Endometrial microvascular endothelial cells (primary cell): ENCODE results near the gene ZGPAT. TPM values are rescaled to one million over a fixed set of nuclear protein-coding genes. Genes with fewer than 3 reads are reported as not detected.
"Not testable (repeated sequence)": the region's sequence is repeated elsewhere in the genome, so short reads cannot be mapped to it uniquely, and the experiment has no call there.

Experiments
- in situ Hi-C: cut with HindIII; loops from 2 replicates; pipeline ENCODE4 v1.10.0; 2017; ENCODE audit warnings: low sequenced_read_pairs, low pct_unique_long_range_greater_than_20kb; ENCODE audit errors: inconsistent ontology term
- total RNA-seq: library from RNA; depleted of rRNA; stranded (reverse); fragments of >200 nt; gene quantifications from one replicate; pipeline ENCODE4 v1.2.3, GENCODE V29; 2015; ENCODE audit errors: inconsistent ontology term

Gene ZGPAT, protein sequence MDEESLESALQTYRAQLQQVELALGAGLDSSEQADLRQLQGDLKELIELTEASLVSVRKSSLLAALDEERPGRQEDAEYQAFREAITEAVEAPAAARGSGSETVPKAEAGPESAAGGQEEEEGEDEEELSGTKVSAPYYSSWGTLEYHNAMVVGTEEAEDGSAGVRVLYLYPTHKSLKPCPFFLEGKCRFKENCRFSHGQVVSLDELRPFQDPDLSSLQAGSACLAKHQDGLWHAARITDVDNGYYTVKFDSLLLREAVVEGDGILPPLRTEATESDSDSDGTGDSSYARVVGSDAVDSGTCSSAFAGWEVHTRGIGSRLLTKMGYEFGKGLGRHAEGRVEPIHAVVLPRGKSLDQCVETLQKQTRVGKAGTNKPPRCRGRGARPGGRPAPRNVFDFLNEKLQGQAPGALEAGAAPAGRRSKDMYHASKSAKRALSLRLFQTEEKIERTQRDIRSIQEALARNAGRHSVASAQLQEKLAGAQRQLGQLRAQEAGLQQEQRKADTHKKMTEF
- 39.2 TPM for total RNA-seq

DNA sequence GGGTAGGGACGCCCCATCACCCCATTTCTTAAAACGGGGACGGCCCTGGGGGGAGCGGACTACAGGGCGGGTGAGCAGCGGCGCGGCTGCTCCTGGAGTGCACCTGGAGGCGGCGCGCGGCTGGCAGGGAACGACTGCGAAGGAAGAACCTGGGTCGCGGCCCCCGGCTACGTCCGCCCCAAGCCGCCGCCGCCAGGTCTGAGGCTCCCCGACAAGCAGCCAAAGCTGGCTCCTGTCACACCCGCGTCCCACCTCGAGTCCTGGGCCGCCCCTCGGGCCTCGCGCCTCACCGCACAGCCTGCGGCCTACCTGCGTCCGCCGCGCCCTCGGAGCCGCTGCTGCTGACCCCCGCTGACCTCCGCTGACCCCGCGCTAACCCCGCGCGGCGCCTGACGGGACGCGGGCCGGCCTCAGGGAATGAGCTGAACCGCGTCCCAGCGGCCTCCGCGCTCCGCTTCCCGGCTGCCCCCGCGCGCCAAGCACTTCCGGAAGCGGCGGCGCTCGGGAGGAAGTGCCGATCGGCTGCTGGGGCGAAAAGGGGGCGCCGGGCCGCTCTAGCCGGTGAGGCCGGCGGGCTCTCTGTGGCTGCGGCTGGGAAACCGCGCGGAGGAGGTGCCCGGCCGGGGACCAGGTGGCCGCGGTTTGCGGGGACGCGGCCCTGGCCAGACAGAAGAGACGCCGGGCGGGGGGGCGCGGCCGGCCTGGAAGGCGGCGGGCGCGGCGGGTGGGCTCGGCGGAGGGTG, at the start of gene ZGPAT, which contains the start of gene ARFRP1:
ZGPAT (plus strand) TSS at position 482 of the 743 bp plus-strand sequence. CDS start 542 bp downstream, outside the sequence.
ARFRP1 (minus strand) TSS at position 419 of the 743 bp plus-strand sequence. CDS start 885 bp downstream, outside the sequence.
- in situ Hi-C loops, result no loop called here

DNA sequence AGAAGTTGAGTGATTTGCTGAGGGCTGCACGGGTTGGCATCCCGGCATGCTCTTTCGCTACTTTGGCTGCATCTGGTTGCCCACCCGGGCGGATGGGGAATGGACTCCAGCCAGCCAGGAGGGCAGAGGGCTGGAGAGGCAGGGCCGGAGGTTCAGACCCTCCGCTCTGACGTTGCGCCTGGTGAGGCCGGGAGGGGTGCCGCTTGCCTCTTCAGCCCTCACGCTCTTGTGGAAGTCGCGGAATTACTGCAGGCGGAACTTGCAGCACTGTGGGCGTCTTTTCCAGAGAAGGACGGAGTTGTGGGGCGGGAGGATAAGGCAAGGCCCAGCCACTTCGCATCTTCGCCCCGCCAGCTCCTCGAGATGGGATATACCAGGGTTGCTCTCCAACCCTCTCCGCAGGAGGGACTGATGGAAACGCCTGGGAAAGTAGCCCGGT, 49.1 kb upstream of the ZGPAT start:
- in situ Hi-C loops, result no loop called here

DNA sequence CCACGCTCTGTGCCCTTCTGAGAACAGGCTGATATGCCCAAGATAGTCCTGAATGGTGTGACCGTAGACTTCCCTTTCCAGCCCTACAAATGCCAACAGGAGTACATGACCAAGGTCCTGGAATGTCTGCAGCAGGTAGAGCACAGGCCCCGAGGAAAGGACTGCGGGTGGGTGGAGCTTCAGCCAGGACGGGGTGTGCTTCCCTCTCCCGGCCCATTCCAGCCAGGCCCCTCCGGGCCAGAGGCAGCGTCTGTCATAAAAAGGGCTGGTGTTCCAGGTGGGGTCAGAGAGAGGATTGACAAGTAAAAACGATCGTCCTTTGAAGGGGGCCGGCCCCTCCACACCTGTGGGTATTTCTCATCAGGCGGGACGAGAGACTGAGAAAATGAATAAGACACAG, 48.5 kb upstream of the ZGPAT start:
- in situ Hi-C loops, result no loop called here

DNA sequence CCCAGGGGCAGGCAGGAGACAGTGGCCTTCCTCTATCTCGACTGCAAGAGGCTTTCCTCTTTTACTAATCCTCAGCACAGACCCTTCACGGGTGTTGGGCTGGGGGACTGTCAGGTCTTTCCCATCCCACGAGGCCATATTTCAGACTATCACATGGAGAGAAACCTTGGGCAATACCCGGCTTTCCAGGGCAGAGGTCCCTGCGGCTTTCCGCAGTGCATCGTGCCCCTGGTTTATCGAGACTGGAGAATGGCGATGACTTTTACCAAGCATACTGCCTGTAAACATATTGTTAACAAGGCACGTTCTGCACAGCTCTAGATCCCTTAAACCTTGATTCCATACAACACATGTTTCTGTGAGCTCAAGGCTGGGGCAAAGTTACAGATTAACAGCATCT, 47.7 kb upstream of the ZGPAT start:
- in situ Hi-C loops, result not testable (repeated sequence)

DNA sequence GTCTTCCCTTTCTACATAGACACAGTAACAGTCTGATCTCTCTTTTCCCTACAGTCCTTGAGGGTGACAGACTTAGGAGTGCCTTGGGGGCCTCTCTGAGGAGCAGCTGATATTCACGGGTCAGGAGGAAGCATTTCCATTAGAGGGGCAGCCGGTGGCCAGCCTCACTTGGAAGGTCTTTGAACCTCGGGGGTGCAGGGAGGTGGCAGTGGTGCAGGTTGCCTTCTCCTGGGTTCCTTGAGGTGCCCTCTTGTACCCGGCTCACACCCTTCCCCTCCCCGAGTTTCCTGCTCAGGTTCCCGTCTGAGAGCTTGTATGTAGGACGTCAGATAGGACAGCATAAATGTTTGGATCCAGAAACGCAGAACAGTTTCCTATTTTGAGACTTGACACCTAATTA, 47.2 kb upstream of the ZGPAT start:
- in situ Hi-C loops, result no loop called here

DNA sequence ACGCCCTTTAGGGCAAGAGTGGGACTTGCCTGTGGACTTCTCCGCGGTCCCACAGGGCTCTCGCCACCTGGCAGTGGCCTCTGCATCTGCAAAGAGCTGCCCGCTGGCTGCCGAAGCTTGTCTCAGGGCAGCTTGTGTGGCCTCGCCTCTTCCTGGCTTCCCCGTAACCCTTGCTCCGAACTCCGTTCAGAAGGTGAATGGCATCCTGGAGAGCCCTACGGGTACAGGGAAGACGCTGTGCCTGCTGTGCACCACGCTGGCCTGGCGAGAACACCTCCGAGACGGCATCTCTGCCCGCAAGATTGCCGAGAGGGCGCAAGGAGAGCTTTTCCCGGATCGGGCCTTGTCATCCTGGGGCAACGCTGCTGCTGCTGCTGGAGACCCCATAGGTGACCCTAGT, 46.7 kb upstream of the ZGPAT start:
- in situ Hi-C loops, result no loop called here

DNA sequence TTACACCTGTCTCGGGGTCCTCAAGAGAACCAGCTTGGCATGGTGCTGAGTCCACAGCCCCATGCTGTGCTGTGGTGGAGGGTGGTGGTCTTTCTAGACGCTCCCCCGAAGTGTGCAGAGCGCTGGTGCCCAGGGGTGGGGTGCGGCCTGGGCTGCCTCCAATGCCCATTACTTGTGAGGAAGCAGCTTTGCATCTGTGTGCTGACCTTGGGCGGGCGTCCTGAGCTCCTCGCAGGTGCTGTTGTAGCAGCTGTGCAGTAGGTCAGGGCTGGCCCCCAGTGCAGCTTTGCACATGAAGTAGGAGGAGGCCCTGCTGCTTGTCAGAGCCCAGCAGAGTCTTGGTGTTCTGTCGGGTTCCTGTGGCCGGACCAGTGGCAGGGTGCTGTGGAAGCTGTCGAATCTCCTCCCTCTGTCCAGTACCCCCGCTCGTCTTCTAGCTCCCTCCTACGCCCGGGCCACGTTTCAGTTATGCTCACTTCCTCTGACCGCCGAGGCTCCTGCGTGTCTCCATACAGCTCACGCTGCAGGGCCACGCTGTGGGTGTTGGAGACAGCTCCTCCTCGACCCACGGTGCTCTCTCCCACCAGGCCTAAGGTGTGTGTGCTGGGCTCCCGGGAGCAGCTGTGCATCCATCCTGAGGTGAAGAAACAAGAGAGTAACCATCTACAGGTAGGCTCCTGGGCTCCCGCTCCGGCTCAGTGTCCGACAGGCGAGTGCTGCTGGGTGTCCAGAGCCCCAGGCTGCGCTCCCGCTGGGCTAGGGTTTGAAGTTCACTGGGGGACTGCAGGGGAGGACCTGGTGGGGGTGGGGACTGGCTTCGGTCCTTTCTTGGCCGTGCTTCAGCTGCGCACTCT, 45.7 kb upstream of the ZGPAT start:
- in situ Hi-C loops, result no loop called here

DNA sequence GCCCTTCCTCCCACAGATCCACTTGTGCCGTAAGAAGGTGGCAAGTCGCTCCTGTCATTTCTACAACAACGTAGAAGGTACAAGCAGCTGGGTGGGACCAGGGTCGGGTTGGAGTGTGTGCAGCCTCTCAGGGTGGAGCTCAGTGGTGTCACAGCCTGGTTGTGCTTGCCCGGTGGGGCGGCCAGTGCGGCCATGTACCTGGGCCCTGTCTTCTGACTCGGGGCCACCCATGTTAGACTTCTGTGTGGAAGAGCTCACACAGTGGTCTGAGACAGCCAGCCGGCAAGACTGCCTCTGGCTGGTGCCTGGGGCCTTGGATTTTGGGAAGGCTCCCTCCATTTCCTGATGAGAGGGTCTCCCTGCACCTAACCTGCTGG, 45.0 kb upstream of the ZGPAT start:
- in situ Hi-C loops, result no loop called here

DNA sequence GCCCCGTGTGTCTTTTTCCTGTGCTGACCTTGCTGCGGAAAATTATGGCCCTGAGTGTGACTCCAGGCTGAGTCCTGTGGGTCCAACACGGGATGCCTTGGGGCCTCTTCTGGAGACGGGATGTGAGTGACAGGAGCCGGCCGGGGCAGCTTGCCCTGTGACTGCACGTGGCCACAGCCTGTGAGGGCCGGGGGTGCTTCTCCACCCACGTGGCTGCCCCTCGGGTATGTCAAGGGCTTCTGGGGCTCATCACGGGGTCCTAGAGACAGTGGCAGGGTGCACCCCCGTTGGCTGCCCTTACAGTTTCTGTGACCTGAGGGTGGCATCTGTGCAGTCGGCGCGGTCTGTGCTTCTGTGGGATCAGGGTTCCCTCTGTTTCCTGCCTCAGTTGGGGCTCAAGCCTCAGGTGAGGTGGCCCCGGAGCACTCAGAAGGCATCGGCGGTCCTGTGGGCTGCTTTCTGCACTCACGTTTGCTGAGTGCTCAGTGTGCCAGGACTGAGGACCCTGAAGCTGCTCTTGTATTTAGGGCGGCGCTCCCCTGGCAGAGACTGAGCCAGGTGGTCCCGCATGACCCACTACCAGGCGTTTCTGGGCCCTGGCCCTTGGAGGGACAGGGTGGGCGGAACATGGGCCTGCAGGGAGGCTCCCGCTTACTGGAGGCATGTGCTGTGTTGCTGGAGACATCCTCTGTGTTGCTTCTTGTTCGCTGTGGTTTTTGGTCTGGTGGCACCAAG, 44.3 kb upstream of the ZGPAT start:
- in situ Hi-C loops, result no loop called here

DNA sequence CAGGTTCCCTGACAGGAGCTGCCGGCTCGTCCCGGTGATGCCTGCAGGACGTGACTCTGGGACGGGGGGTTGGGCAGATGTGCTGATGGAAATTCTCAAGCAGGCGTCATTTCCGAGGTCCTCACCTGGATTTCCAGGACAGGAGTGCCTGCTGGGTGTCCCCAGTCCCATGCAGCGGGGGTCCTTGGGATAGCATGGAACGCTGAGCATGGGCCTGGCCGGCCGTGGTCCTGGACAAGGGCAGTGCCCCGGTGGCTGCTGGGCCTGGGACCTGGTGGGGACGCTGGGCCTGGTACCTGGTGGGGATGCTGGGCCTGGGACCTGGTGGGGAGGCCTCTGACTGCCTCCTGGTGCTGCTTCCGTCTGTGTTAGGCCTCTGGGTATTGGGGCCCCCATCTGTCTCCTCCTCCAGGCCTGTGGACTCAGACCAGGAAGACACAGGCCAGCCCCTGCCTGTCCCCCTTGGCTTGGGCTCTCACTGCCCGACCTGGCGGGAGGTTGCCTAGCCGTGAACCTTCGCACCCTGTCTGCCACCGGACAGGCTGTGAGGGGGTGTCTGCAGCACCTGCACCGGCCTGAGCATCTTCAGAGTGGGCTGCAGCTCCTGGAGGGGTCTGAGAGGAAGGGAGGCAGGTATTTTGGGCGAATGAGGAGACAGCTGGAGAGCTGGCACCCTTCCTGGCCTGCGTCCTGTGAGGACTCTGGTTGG, 43.5 kb upstream of the ZGPAT start:
- in situ Hi-C loops, result no loop called here

DNA sequence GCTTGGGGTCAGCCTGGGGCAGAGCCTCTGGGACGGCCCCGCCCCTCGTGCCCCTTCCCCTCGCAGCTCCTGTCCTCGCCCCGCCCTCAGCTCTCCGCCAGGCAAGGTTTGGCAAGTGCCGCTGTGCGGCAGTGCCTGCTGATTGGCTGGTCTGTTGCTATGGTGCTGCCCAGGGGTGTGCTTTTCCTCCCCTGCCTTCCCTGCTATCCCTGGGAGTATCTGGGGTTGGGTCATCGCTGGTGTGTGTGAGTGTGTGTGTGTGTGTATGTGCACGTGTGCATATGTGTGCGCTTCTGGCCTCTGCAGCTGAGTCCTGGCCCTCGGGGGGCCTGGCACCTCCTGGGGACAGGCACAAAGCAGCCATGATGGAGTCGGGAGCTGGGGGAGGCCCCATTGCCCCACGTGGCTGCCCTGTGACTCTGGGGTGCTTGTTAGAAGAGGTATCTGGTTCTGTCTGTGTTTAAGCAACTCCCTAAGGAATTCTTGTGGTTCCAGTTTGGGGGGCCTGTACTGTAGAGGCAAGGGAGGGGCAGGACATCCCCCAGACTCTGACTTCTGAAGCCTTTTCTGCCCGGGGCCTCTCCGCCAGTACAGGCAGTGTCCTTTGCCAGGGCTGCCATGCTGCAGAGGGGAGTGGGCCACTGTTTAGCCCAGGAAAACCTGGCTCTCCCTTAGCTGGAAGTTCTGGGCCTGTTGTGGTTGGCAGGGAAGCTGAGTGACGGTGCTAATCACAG, 42.8 kb upstream of the ZGPAT start:
- in situ Hi-C loops, result no loop called here

DNA sequence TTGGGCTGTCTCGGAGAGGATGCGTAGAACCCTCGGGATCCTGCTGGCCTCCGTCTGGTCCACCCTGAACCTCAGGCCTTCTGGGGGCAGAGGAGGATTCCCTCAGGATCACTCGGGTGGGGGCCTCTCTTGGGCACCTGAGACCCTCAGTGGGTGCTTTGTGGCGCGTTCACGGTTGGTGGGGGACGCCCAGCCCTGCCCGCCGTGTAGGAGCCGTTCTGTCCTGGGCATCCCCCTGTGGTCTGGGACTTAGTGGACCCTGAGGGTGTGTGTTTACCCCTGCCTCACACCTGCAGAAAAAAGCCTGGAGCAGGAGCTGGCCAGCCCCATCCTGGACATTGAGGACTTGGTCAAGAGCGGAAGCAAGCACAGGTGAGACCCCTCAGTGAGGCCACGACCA, 42.1 kb upstream of the ZGPAT start:
- in situ Hi-C loops, result no loop called here

DNA sequence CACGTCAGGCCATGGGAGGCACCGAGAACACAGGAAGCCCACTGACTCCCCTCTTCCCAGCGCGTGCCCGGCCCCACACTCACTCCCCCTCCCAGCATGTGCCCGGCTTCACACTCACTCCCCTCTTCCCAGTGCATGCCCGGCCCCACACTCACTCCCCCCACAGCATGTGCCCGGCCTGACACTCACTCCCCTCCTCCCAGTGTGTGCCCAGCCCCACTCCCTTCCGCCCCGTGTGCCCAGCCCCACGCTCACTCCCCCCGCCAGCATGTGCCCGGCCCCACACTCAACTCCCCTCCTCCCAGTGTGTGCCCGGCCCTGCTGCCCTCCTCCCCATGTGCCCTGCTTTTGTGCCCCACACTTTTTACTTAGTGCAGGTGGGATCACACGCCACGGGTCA, 40.0 kb upstream of the ZGPAT start:
- in situ Hi-C loops, result no loop called here

DNA sequence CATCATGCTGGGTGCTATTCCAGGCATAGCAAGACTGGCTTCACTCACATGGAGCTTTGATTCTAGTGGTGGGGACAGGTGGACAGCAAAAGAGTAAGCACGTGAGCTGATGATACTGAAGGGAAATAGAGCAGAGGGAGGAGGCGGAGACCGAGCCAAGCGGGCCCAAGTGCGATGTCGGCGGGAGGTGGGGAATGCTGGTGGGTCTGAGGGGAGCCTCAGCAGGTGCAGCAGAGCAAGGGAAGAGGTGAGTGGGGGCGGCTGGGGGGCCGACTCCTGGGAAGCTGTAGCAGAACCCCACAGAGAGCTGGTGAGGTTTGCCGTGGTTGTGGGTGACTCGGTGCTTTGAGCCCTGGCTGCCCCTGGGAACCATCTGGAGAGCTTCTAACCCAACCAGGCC, 39.5 kb upstream of the ZGPAT start:
- in situ Hi-C loops, result no loop called here

DNA sequence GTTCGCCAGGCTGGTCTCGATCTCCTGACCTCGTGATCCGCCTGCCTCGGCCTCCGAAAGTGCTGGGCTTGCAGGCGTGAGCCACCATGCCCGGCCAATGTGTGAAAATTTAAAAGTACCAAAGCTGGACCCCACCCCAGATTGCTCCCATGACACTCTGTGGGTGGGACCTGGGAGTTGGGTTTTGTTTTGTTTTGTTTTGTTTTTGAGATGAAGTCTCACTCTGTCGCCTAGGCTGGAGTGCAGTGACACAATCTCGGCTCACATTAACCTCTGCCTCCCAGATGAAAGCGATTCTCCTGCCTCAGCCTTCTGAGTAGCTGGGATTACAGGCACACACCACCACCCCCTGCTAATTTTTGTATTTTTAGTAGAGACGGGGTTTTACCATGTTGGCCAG, 36.1 kb upstream of the ZGPAT start:
- in situ Hi-C loops, result not testable (repeated sequence)

DNA sequence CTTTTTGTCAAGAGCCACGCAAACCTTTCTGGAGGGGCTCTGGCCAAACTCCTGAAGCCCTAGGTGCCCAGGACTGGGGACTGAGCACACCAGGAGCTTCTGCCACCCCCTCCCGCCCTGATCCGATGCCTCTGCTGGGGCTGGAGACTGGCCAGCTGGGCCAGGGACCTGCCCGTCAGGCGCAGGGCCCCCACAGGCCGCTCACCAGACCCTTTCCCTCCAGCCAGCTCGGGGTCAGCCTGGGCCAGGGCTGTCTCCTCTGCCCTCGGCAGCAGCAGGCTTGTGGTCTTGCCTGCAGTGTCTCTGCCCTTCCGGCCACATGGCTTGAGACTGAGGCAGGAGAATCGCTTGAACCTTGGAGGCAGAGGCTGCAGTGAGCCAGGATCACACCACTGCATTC, 35.2 kb upstream of the ZGPAT start:
- in situ Hi-C loops, result no loop called here

DNA sequence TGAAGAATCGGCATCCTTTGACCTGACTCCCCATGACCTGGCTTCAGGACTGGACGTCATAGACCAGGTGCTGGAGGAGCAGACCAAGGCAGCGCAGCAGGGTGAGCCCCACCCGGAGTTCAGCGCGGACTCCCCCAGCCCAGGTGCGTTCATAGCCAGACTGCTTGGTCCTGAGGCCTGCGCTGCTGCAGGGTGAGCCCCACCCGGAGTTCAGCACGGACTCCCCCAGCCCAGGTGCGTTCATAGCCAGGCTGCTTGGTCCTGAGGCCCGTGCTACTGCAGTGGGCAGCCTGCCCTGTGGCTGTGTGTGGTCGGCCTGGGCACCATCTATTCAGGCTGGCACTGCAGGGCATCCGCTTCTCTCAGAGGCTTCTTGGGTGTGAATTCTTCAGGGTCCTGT, 33.9 kb upstream of the ZGPAT start:
- in situ Hi-C loops, result no loop called here
